SH-SY5Y (cell line): Measurements from ENCODE around the gene AGAP1.

Experiments
- GATA2 ChIP-seq: IDR thresholded peaks from 2 replicates; pipeline ENCODE4 v1.6.1; 2011; ENCODE audit warnings: mild to moderate bottlenecking, low read depth, low read length
- GATA3 ChIP-seq: IDR thresholded peaks from 2 replicates; pipeline ENCODE4 v1.6.1; 2011; ENCODE audit warnings: low read depth, mild to moderate bottlenecking, low read length, moderate library complexity

DNA sequence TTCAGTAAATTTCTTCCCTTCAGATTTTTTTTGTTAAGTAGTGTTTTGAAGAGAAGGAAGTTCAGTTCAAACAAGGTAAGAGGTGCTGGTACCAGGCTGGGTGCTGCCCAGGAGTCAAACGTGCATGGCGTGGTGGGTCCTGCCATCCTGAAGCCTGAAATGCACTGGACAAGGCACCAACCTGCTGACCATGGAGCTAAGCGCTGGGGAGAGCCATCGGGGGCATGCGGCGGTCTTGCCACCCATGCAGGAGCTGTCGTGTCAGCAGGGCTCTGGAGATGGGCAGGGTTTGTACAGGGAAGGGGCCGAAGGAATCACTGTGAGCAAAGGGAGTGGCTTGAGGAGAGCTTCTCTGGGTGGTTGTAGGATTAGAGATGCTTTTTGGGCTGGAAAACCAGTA is 547.8 kb downstream of the AGAP1 start:
- TF ChIP-seq GATA2 = no peak
- no peak for TF ChIP-seq GATA3
